GM12878 (cell line): ENCODE data around the gene POLA1. TPM values are rescaled to one million over a fixed set of nuclear protein-coding genes. Genes with fewer than 3 reads are reported as not detected.

Experiments used
- ATAC-seq: fragments of 200-7000 bp; cut with Tn5 transposase; 3 replicates; pipeline ENCODE4 v1.9.1; 2020; ENCODE audit warnings: mild to moderate bottlenecking, moderate library complexity
- BruUV-seq: library from RNA; stranded (reverse); fragments of 400-500 nt; replicated peaks from 2 replicates; lab custom pipeline; 2021; lab: Mats Ljungman, UMichigan
- CTCF ChIA-PET: fragments of 300-600 bp; sonication (Branson Sonifier 250); formaldehyde crosslinking; extraction: SDS; loops from one replicate; lab custom pipeline; 2021; ENCODE audit warnings: inconsistent platforms; lab: Yijun Ruan, JAX
- POLR2A ChIA-PET: fragments of 350-600 bp; formaldehyde crosslinking; extraction: SDS; loops from one replicate; lab custom pipeline; 2021; ENCODE audit warnings: inconsistent platforms; lab: Charles Lee
- RAD21 ChIA-PET: fragments of 300-600 bp; sonication (Branson Sonifier 250); formaldehyde crosslinking; loops from one replicate; lab custom pipeline; 2023; ENCODE audit warnings: antibody characterized with exemption; ENCODE audit not compliant: unreplicated experiment; lab: Charles Lee
- SMC1A ChIA-PET: fragments of 300-600 bp; sonication (Branson Sonifier 250); formaldehyde crosslinking; loops from one replicate; lab custom pipeline; 2023; ENCODE audit not compliant: unreplicated experiment, uncharacterized antibody; lab: Charles Lee
- DNase-seq: peaks from one replicate; pipeline ENCODE4 v3.0.0-alpha.2; 2011; ENCODE audit warnings: low read depth, low spot score
- FAIRE-seq: peaks from 3 replicates; lab custom pipeline; 2011; peaks lifted over from hg19 to GRCh38; lab: Jason Lieb, UNC
- H2AFZ ChIP-seq: 2 replicates; pipeline ENCODE4 v1.6.0; 2011; ENCODE audit warnings: low read depth, low read length, control low read depth; ENCODE audit not compliant: control insufficient read depth
- H3K27ac ChIP-seq: 2 replicates; pipeline ENCODE4 v1.5.1; 2011; ENCODE audit warnings: control low read depth; ENCODE audit not compliant: control insufficient read depth, insufficient read depth
- H3K27me3 ChIP-seq, 2 experiments: replicated peaks in 1 of 2; 2 replicates each; pipeline versions ENCODE4 v1.6.0 to v1.6.1; 2011; ENCODE audit warnings: low read length in 1 of 2; ENCODE audit not compliant: control insufficient read depth in 2 of 2, insufficient read depth in 2 of 2
- H3K36me3 ChIP-seq, 2 experiments: 2 replicates each; pipeline ENCODE4 v1.5.1; 2011; ENCODE audit warnings: low read length in 1 of 2; ENCODE audit not compliant: control insufficient read depth in 2 of 2, insufficient read depth in 2 of 2
- H3K4me1 ChIP-seq: 2 replicates; pipeline ENCODE4 v1.6.1; 2011; ENCODE audit warnings: mild to moderate bottlenecking, low read length, moderate library complexity, mixed read lengths; ENCODE audit not compliant: control insufficient read depth, insufficient read depth
- H3K4me2 ChIP-seq: 2 replicates; pipeline ENCODE4 v1.6.0; 2011; ENCODE audit warnings: control low read depth; ENCODE audit not compliant: control insufficient read depth, insufficient read depth
- H3K4me3 ChIP-seq: fragments of 200-600 bp; sonication (generic); 2 replicates; pipeline ENCODE4 v1.5.1; 2016
- H3K79me2 ChIP-seq: 2 replicates; pipeline ENCODE4 v1.6.0; 2011; ENCODE audit warnings: low read length; ENCODE audit not compliant: control insufficient read depth, insufficient read depth
- H3K9ac ChIP-seq: 2 replicates; pipeline ENCODE4 v1.8.0; 2011; ENCODE audit warnings: low read length, control low read depth, mixed read lengths; ENCODE audit not compliant: control insufficient read depth, insufficient read depth
- H3K9me3 ChIP-seq: replicated peaks from 3 replicates; pipeline ENCODE4 v1.5.1; 2011; ENCODE audit warnings: mild to moderate bottlenecking, low read length; ENCODE audit not compliant: control insufficient read depth, insufficient read depth
- H4K20me1 ChIP-seq: 2 replicates; pipeline ENCODE4 v1.6.0; 2011; ENCODE audit not compliant: control insufficient read depth, insufficient read depth
- RAD21 ChIP-seq: IDR thresholded peaks from 2 replicates; pipeline ENCODE4 v1.6.1; 2011; ENCODE audit warnings: mild to moderate bottlenecking, low read depth, low read length, moderate library complexity; ENCODE audit not compliant: insufficient read depth
- SMC3 ChIP-seq: IDR thresholded peaks from 2 replicates; pipeline ENCODE4 v1.6.1; 2011; ENCODE audit warnings: low read length, improper control_type of control experiment, borderline replicate concordance
- TBL1XR1 ChIP-seq: IDR thresholded peaks from 2 replicates; pipeline ENCODE4 v1.6.1; 2012; ENCODE audit warnings: low read depth, low read length, improper control_type of control experiment
- WGBS: methylation state at CpG from one replicate; pipeline ENCODE4 v1.1.6; 2016; ENCODE audit warnings: low lambda C conversion rate; ENCODE audit not compliant: insufficient replicate concordance, insufficient coverage; ENCODE audit errors: missing lambda C conversion rate; 5-methylcytosine and 5-hydroxymethylcytosine counted together
- in situ Hi-C: fragments of 300-500 bp; cut with MboI; formaldehyde crosslinking; loops from 9 replicates; pipeline ENCODE4 v1.14.3; 2018; ENCODE audit warnings: mixed read lengths
- intact Hi-C: fragments of 100-400 bp; cut with micrococcal nuclease; formaldehyde crosslinking; loops from one replicate; pipeline ENCODE4 v1.14.2; 2022; ENCODE audit not compliant: unreplicated experiment
- polyA plus RNA-seq, 11 experiments: library from polyadenylated mRNA; depleted of rRNA in 4 of 11; unstranded in 6 of 11; stranded (reverse) in 5 of 11; fragments of >200 nt; fragmentation: Nextera tagmentation in 4 of 11; fragmentation: Illumina TruSeq in 1 of 11; extraction: Ambion mirVana in 4 of 11; extraction: Trizol in 1 of 11; gene quantifications; 1 replicate in 1 of 11; 2 replicates in 10 of 11; pipeline versions ENCODE4 v1.2.1 to v1.2.3, GENCODE V29; 2011 to 2016; ENCODE audit warnings: inconsistent platforms in 2 of 11, missing spikeins in 2 of 11, low read depth in 1 of 11
- total RNA-seq, 4 experiments: library from RNA; depleted of rRNA in 3 of 4; stranded (reverse); fragments of >200 nt in 3 of 4; fragmentation: Illumina TruSeq in 1 of 4; extraction: Trizol in 1 of 4; gene quantifications; 2 replicates each; pipeline versions ENCODE4 v1.2.1 to v1.2.3, GENCODE V29; 2013 to 2021
- TF ChIP-seq, protein P1 (sequence below), 3 experiments: IDR thresholded peaks in 2 of 3; conservative IDR thresholded peaks in 1 of 3; 2 replicates each; pipeline ENCODE4 v1.5.1; 2011; ENCODE audit warnings: low read depth in 3 of 3, low read length in 3 of 3, mild to moderate bottlenecking in 3 of 3, control low read depth in 2 of 3, moderate library complexity in 2 of 3, inconsistent platforms in 1 of 3, mixed read lengths in 1 of 3; ENCODE audit not compliant: control insufficient read depth in 2 of 3, insufficient read depth in 1 of 3; ENCODE audit errors: extremely low read depth in 1 of 3

POLA1 gene
- total and polyA plus RNA-seq, 10 of the 15 experiments (the other 5 are each of a cell fraction or from before 2014, with no cell fraction given): 6.5 to 34.7 (median 24.8) TPM

DNA sequence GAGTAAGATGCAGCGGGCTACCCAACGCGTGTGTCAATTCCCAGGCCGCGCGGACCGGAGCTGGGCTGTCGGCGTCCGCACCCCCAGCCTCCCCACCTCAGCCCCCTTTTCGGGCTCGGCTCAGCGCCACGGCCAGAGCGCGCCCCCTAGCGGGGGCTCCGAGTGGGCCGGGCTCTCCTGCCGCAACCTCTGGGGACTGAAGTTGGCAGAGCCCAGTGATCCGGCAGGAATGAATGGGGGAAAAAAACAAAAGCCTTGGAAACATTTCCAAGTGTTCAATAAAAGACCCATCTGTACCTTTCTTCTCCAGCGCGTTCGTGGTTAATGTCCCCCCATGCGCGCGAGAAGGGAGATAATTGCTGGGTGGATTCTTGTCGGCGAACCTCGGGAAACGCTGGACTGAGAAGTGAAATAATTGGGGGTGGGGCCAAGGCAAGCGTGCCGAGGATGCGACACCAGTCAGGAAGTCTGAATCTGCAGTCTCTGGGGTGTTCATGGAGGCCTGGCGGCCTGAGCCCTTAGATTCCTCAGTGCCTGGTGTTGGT lies 327.3 kb downstream of the POLA1 start:
- ATAC-seq: peak; percentile 86
- no peak for DNase-seq
- SMC1A ChIA-PET: interaction anchor here (0.5 to 1.1 kb wide), 3 partner anchors 15 to 235 kb away, joined by 3 to 6 read pairs (median 4); no protein-coding TSS in a partner anchor
- TF ChIP-seq TBL1XR1 (no peak), SMC3 (peak; percentile 37; the same call in 1 of the 2 replicates), RAD21 (peak; percentile 63)
- TF ChIP-seq, protein P1, sequence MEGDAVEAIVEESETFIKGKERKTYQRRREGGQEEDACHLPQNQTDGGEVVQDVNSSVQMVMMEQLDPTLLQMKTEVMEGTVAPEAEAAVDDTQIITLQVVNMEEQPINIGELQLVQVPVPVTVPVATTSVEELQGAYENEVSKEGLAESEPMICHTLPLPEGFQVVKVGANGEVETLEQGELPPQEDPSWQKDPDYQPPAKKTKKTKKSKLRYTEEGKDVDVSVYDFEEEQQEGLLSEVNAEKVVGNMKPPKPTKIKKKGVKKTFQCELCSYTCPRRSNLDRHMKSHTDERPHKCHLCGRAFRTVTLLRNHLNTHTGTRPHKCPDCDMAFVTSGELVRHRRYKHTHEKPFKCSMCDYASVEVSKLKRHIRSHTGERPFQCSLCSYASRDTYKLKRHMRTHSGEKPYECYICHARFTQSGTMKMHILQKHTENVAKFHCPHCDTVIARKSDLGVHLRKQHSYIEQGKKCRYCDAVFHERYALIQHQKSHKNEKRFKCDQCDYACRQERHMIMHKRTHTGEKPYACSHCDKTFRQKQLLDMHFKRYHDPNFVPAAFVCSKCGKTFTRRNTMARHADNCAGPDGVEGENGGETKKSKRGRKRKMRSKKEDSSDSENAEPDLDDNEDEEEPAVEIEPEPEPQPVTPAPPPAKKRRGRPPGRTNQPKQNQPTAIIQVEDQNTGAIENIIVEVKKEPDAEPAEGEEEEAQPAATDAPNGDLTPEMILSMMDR (IDR thresholded peaks at IDR 0.05 in 2 of 3, conservative IDR thresholded peaks at IDR 0.05 in 1 of 3; ENCODE audit: control insufficient read depth in 2 of 3, extremely low read depth in 1 of 3, insufficient read depth in 1 of 3, low read depth in 3 of 3, low read length in 3 of 3): peak; percentile 58 to 74 (median 59)
- TF ChIP-seq, all 136 proteins: peak for 3
- H3K27me3 ChIP-seq: peaks cover 5 to 13% of the 10 kb centered on the region in 2 experiments
- H3K4me1 ChIP-seq: no peaks in the 10 kb centered on the region
- H3K79me2 ChIP-seq: no peaks in the 10 kb centered on the region
- H3K9me3 ChIP-seq: no peaks in the 10 kb centered on the region
- 31% methylated on average over 25 of the region's 35 CpGs for WGBS
- H4K20me1 ChIP-seq: no peaks in the 10 kb centered on the region
- no peak overlapping the region for H2AFZ ChIP-seq
- ChIA-PET CTCF (interaction anchor here (0.6 to 4.5 kb wide), 7 partner anchors 12 to 522 kb away, joined by 3 to 29 read pairs (median 3); no protein-coding TSS in a partner anchor), RAD21 (interaction anchor here (0.8 to 1.3 kb wide), 3 partner anchors 122 to 182 kb away, joined by 3 to 4 read pairs (median 3); no protein-coding TSS in a partner anchor), POLR2A (no interaction called here)
- no peak overlapping the region for H3K4me3 ChIP-seq
- in situ Hi-C loops: no loop called here
- peak overlapping the region; percentile 28 for H3K4me2 ChIP-seq
- intact Hi-C loops: loop anchor here (1.0 to 5.0 kb wide), 2 partner anchors 121 to 269 kb away; no protein-coding TSS in a partner anchor
- H3K27ac ChIP-seq: no peak overlapping the region
- H3K36me3 ChIP-seq: no peaks in the 10 kb centered on the region
- H3K9ac ChIP-seq: no peak overlapping the region
- no TSS peak for BruUV-seq
- FAIRE-seq: no peak
